Brain pericyte (primary cell): ENCODE measurements around the gene APCDD1L.

Experiments used
- DNase-seq: peaks from one replicate; pipeline ENCODE4 v3.0.0-alpha.2; 2012; ENCODE audit warnings: low read depth, low spot score

Gene APCDD1L

GRCh38 chr20:58515233-58516212 is at the start of gene APCDD1L:
APCDD1L (minus strand) TSS chr20:58515399; CDS start chr20:58514707, 692 bp downstream.
- no peak for DNase-seq

- no peak for DNase-seq
Observed at GRCh38 chr20:58559368-58559729, 44.1 kb upstream of the APCDD1L start.

- no peak for DNase-seq
Observed at GRCh38 chr20:58558486-58559367, 43.5 kb upstream of the APCDD1L start.

- no peak for DNase-seq
Observed at GRCh38 chr20:58557733-58558342, 42.6 kb upstream of the APCDD1L start.

DNA sequence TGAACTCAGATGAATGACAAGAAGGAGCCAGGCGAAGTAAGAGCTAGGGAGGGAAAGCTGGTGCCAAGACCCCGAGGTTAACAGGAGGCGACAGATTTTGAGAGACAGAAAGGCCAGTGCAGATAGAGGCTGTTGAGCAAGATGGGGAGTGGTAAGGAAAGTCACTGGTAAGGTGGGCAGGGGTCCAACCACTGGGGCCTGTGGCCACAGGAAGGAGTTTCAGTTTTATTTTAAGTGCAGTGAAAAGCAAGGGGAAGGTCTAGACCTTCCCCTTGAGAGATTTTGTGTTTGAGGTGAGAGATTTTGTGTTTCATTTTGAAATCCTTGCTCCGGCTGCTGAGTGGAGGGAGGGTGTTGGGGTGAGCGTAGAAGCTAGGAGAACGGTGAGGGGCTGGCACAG is 41.8 kb upstream of the APCDD1L start:
- no peak for DNase-seq

DNA sequence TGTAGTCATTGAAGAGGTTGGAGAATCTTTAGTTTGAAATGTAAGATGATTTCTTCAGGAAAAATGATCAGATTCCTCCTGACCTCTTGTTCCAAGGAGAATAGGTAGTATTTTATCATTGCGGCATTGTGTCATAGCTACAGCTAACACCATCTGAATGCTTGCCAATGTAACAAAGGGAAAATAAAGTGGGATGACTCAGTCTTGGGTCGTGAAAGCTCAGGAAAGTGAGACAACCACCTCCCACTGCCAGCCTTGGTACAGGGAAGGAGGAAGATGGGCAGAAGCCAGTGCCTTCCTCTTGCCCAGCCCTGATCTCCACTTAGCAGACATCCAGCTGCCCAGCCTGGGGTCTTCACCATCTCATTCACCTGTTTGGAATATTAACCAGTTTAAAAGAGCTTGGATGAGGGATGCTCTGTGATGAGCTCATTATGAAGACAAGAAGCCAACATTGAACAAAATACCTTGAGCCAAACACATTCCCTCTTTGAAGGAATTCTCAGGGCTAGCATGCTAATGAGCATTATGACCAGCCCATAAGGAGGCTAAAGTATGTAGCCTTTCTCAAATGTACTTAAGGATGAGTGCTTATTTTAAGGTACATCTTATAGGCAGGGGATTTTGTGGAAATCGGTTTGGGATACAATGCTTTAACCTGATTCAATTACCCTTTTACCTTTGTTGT is 40.0 kb upstream of the APCDD1L start:
- no peak for DNase-seq

DNA sequence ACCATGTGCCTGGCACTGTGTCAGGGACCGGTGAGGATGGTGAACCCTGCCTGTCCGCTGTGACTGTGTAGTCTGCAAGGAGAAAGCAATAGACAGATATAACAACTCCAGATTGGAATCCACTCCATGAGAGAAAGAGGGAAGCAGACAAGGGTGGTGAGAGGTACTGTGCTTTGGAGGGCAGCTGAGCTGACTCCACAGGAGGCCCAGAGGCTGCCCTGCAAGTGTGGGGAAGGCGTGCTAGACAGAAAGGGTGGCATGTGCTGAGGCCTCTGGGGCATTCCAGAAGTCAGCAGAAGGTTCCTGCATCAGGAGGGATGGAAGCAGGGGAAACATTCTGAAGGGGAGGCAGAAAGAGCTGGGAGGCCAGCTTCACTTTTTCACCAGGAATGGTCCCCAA is 39.3 kb upstream of the APCDD1L start:
- no peak for DNase-seq

GRCh38 chr20:58553841-58554240 is 38.6 kb upstream of the APCDD1L start:
- DNase-seq = no peak

DNA sequence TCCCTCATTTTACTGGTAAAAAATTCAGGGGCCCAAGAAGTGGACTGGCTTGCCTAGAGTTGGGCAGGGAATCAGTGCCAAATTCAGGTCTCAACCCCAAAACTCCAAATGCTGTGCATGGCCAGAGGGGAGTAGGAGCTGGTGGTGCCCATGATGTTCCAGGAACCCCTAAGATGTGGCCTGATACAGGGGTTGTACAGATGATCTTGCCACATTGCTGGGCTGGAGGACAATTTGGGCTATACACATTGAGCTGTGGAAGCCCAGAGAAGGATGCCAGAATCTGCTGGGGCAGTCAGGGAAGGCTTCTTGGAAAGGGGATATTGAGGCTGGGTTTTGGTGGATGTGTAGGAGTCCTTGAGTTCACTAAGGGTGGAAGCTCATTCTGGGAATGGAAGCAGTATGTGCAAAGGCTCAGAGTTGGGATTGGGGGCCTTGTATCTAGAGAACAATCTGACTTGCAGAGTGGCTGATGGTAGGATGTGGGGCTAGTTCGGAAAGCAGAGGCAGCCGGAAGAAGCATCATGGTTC is 38.0 kb upstream of the APCDD1L start:
- DNase-seq = no peak

DNA sequence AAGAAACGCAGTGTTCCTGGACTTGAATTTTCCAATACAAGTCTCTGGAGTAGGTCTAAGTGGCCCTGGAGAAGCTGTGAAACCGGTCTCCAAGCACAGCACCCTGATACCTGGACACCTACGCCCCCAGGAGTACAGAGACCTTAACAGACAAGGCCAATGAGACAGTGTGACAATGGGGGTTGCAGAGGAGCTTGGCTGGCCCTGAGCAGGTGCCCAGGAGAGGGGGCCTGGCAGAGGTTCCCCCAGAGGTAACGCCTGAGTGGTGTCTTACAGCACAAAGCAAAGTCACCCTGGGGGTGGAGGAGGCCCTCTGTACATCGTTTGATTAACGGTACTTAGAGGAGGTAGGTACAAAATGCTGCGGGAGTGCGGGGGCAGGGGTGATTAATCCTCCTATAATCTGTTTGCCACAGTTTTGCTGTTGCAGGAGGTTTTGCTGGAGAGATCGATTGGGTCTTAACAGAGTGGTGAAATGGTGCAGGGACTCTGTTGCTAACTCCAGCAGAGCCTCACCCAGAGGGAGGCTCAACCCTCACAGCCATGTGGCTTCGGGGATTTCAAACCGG is 37.3 kb upstream of the APCDD1L start:
- DNase-seq = no peak

DNA sequence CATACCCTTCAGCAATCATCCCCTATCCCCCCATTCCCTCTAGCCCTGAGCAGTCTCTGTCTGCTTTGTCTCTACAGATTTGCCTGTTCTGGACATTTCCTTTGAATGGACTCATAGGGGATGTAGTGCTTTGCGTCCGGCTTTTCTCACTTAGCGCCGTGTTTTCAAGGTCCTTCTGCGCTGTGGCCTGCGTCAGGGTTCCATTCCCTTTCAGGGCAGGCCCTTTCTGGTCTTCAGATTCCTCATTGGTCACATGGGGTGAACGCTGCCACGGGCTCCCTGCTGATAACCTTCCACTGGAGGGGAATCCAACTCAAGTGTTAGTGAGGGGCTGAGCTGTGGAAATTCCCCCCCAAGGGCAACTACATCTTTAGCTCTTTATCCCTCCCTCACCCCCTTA is 36.4 kb upstream of the APCDD1L start:
- DNase-seq = no peak

DNA sequence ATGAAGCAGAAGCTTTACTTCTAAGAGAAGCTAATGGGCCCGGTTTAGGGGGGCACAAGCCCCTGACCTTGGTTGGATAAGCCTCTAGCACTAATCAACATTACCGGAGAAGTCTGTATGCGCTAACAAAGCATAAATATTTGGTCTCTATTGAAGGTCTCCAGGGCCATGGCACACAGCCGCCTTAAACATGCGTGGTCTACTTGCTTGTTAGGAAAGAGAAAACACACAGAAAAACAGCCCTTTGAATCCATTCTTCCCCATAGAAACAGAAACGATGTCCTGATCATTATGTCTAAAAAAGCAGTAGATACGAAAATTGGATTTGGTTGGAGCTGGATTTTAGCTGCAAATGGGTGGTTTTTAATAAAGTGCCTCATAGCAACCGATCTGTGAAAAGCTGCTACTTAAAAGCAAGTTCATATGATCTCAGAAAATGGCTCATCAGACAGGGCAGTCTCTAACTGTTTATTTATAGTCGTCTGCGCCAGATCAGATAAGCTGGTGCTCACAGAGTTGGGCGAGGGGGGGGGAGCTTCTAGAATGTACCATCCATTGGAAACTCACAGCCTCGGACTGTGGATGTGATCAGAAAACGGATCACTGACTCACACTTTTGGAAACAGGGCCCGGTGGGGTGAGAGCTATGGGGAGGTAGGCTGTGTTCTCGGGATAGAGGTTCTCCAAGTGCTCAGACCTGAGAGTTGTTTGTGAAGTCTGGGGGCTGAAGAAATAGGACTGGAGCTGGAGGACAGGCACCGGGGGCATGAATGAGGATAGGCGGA is 35.3 kb upstream of the APCDD1L start:
- DNase-seq = no peak

DNA sequence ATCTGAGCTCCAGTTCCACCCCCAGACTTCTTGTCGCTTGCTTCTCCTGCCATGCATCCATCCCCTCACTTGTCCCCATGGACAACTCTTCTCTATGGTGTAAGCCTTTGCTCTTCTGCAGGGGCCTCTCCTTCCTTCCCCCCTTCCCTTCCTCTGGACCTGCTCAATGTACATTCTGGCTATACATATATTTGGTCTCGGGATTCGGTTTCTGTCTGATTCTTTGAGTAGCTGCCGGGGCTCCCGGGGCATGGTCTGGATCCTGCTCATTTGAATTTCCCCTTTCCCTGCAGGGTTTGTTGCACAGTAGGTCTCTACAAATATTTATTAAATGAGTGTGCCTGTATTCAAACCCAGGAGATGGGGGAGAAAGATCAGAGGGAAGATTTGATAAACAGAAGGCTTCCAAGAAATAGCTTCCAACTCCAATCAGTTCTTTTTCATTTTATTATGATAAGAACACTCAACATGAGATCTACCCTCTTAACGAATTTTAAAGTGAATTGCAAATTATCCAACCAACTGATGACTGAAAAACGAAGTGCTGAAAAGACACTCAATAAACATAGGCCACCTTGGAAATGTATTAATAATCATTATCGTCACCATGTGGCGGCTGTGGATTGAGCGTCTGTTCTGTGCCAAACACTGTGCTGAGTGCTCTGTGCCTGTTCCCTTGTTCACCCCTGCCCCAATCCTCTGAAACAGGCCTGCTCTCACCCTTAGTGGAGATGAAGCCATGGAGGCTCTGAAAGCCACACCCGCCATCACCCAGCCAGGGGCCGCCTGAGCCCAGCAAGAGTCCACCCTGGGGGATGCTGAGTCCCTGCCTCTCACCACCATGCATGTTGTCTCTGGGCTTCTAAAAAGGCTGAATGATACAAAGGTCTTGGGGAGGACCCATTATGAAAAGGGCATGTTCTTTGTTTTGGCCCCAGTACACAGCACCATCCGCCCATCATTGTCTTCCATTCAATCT is 34.3 kb upstream of the APCDD1L start:
- DNase-seq = no peak

DNA sequence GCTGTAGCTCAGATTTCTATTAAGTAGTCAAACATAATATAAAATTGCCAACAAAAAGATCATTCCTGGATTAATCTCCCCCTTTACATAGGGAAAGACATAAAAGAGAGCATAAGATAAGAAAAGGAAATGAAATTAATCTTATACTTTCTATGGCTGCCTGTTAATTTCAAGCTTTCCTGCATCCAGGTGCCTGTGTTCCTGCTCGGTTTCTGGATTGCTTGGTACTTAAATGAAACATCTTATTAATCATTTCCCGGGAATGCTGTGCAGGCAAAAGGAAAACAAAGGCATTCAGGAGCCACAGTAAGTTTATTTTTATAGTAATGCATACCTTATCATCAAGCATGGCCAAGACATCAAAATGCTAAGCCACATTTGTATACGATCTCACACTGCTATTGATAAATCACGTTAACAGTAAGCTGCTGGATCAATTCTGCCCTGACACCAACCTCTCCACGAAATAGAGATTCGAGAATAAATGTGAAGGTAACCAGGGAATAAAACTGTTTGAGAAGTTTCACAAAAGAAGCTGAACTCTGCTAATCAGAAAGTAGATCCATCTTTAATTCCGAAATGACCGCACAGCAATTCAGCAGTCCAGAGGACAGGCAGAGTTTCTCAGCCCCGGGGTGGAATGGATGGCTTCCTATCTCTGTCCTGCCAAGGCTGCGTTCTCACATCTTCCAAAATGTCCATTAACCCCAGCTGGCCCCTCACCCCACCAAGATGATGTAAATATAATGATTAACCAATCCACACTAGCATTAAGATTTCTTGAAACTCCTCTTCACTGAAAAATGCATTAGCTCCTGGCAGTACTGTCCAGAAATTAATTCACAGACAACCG is 32.6 kb upstream of the APCDD1L start:
- DNase-seq = no peak

DNA sequence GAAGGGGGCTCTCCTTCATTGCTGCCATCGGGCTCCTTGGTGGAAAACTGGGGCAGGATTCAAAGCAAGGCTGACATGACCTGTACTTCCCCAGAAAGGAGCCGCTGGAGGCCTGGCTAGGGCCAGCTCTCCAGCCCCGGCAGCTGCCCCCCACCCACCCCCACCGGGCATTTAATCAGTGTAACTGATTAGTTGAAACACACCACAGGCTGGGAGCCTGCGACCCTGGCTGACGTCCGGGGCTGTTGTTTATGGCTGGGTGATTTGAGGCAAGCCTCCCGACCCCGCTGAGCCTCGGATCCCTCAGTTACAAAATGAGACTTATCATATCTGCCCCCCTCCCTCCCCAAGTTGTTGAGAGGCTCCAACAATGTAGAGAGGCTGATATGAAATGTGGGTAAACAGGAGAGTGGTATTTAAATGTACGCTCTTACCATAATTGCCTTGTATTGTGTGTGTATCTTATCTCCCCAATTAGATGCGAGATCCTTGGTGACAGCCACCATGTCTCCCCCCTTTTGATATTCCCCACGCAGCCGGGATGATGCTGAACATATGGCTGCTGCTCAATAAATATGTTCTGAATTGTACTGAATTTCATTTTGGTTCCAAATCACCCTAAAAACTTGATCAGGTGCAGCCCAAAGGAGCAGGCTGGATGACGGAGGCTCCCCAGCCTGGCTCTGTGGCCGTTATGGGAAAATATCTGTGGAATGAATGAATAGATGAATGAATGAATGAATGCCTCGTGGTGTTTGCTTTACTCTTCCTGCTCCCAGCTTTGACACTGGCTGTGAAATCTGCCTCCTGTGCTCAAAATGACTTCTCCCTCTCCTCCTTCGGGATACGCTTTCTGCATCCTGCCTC is 31.8 kb upstream of the APCDD1L start:
- DNase-seq = no peak

GRCh38 chr20:58546416-58546711 is 31.2 kb upstream of the APCDD1L start:
- no peak for DNase-seq
